SU-DHL-6 (cell line): Measurements from ENCODE around the gene INSR.

Experiments
- EZH2phosphoT487 ChIP-seq: fragments of 200-600 bp; sonication (generic), shearing (Covaris generic); conservative IDR thresholded peaks from 2 replicates; pipeline ENCODE4 v1.6.1; 2018; ENCODE audit warnings: mild to moderate bottlenecking, antibody characterized with exemption, low read length, moderate library complexity, mixed read lengths
- TF ChIP-seq, protein P1 (sequence below): fragments of 200-600 bp; sonication (generic); IDR thresholded peaks from one replicate; pipeline ENCODE4 v1.5.1; 2017; ENCODE audit warnings: antibody characterized with exemption, mild to moderate bottlenecking, low read length, moderate library complexity; ENCODE audit not compliant: insufficient read depth, poor library complexity, severe bottlenecking

GRCh38 chr19:7250057-7250596 lies 44.1 kb downstream of the INSR start:
- TF ChIP-seq, protein P1, sequence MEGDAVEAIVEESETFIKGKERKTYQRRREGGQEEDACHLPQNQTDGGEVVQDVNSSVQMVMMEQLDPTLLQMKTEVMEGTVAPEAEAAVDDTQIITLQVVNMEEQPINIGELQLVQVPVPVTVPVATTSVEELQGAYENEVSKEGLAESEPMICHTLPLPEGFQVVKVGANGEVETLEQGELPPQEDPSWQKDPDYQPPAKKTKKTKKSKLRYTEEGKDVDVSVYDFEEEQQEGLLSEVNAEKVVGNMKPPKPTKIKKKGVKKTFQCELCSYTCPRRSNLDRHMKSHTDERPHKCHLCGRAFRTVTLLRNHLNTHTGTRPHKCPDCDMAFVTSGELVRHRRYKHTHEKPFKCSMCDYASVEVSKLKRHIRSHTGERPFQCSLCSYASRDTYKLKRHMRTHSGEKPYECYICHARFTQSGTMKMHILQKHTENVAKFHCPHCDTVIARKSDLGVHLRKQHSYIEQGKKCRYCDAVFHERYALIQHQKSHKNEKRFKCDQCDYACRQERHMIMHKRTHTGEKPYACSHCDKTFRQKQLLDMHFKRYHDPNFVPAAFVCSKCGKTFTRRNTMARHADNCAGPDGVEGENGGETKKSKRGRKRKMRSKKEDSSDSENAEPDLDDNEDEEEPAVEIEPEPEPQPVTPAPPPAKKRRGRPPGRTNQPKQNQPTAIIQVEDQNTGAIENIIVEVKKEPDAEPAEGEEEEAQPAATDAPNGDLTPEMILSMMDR: no peak
- TF ChIP-seq EZH2phosphoT487: no peak
